ENCODE data around the gene NTRK2. TPM values are rescaled to one million over a fixed set of nuclear protein-coding genes. Genes with fewer than 3 reads are reported as not detected.

The NTRK2 gene
- total RNA-seq, 4 donors from 2014 or later, result 2.9 to 15.9 (median 8.4) TPM

GRCh38 chr9:85041466-85042137 is 372.1 kb downstream of the NTRK2 start:
- no peak for DNase-seq
- 79 to 94% methylated on average over 2 of the region's 2 CpGs for WGBS, 2 donors
- H3K27ac ChIP-seq, result no peak overlapping the region
- no peak overlapping the region for H3K4me3 ChIP-seq
- intact Hi-C loops (cut with DNase I), result no loop called here
- H3K9me3 ChIP-seq, result no peaks in the 10 kb centered on the region
- TF ChIP-seq POLR2A (IDR thresholded peaks at IDR 0.05) (no peak), CTCF (IDR thresholded peaks at IDR 0.05) (no peak)
- H3K4me1 ChIP-seq, result no peaks in the 10 kb centered on the region
- no peaks in the 10 kb centered on the region for H3K36me3 ChIP-seq
- H3K27me3 ChIP-seq, result peaks cover 0 to 26% (median 0%) of the 10 kb centered on the region in 4 donors

- no peaks in the 10 kb centered on the region for H3K4me1 ChIP-seq
- peaks cover 0 to 23% (median 0%) of the 10 kb centered on the region in 4 donors for H3K27me3 ChIP-seq
- WGBS, 2 donors, result 70 to 74% methylated on average over 3 of the region's 3 CpGs
- TF ChIP-seq CTCF (IDR thresholded peaks at IDR 0.05) (no peak), POLR2A (IDR thresholded peaks at IDR 0.05) (no peak)
- DNase-seq, result no peak
- intact Hi-C loops (cut with DNase I), result no loop called here
- H3K27ac ChIP-seq, result no peak overlapping the region
- no peaks in the 10 kb centered on the region for H3K9me3 ChIP-seq
- H3K36me3 ChIP-seq, result no peaks in the 10 kb centered on the region
- H3K4me3 ChIP-seq, result no peak overlapping the region
Measured at GRCh38 chr9:85042981-85043647, 373.6 kb downstream of the NTRK2 start.

GRCh38 chr9:85045271-85045670 is 375.7 kb downstream of the NTRK2 start:
- no peaks in the 10 kb centered on the region for H3K4me1 ChIP-seq
- H3K27ac ChIP-seq, result no peak overlapping the region
- no peak for DNase-seq
- 74 to 79% methylated on average over 1 to 6 of the region's 6 CpGs for WGBS, 2 donors
- intact Hi-C loops (cut with DNase I), result no loop called here
- no peaks in the 10 kb centered on the region for H3K9me3 ChIP-seq
- H3K27me3 ChIP-seq, result peaks cover 0 to 13% (median 0%) of the 10 kb centered on the region in 4 donors
- H3K4me3 ChIP-seq, result no peak overlapping the region
- no peaks in the 10 kb centered on the region for H3K36me3 ChIP-seq
- TF ChIP-seq POLR2A (IDR thresholded peaks at IDR 0.05) (no peak), CTCF (IDR thresholded peaks at IDR 0.05) (no peak)

- Histone ChIP-seq H3K4me3 (no peak overlapping the region), H3K9me3 (no peaks in the 10 kb centered on the region), H3K36me3 (no peaks in the 10 kb centered on the region), H3K4me1 (no peaks in the 10 kb centered on the region), H3K27me3 (peaks cover 0 to 2% (median 0%) of the 10 kb centered on the region in 4 donors), H3K27ac (no peak overlapping the region)
- DNase-seq, result no peak
- no peak for TF ChIP-seq CTCF (IDR thresholded peaks at IDR 0.05)
- TF ChIP-seq POLR2A (IDR thresholded peaks at IDR 0.05), result no peak
- intact Hi-C loops (cut with DNase I), result no loop called here
- 74 to 80% methylated on average over 4 of the region's 4 CpGs for WGBS, 2 donors
Measured at GRCh38 chr9:85046475-85046874, 376.9 kb downstream of the NTRK2 start.

GRCh38 chr9:85053206-85053786 is 383.8 kb downstream of the NTRK2 start:
- WGBS, 2 donors, result 17 to 23% methylated on average over 2 of the region's 2 CpGs
- H3K27me3 ChIP-seq, result no peaks in the 10 kb centered on the region
- no peak for TF ChIP-seq POLR2A (IDR thresholded peaks at IDR 0.05)
- intact Hi-C loops (cut with DNase I), result no loop called here
- H3K9me3 ChIP-seq, result no peaks in the 10 kb centered on the region
- no peaks in the 10 kb centered on the region for H3K4me1 ChIP-seq
- no peaks in the 10 kb centered on the region for H3K36me3 ChIP-seq
- no peak overlapping the region for H3K4me3 ChIP-seq
- DNase-seq, result no peak
- no peak overlapping the region for H3K27ac ChIP-seq
